ACC112 (cell line): ENCODE results near the gene LAMC3.

Experiments
- H2AFZ ChIP-seq: fragments of 200-600 bp; sonication (generic); one replicate; pipeline ENCODE4 v1.6.0; 2017; ENCODE audit warnings: antibody characterized with exemption, low read length; ENCODE audit not compliant: unreplicated experiment
- H3K27ac ChIP-seq: fragments of 200-600 bp; sonication (generic); 2 replicates; pipeline ENCODE4 v1.5.1; 2014; ENCODE audit warnings: low read depth, mild to moderate bottlenecking, antibody characterized with exemption, low read length, moderate library complexity
- H3K27me3 ChIP-seq: fragments of 200-600 bp; sonication (generic); 2 replicates; pipeline ENCODE4 v1.6.1; 2014; ENCODE audit warnings: mild to moderate bottlenecking, antibody characterized with exemption, low read length, moderate library complexity, mixed read lengths; ENCODE audit not compliant: insufficient read depth
- H3K36me3 ChIP-seq: fragments of 200-600 bp; sonication (generic); 2 replicates; pipeline ENCODE4 v1.6.1; 2016; ENCODE audit warnings: mild to moderate bottlenecking, antibody characterized with exemption, low read length, moderate library complexity, mixed read lengths; ENCODE audit not compliant: insufficient read depth
- H3K4me1 ChIP-seq: fragments of 200-600 bp; sonication (generic); one replicate; pipeline ENCODE4 v1.6.1; 2016; ENCODE audit warnings: low read length, mixed read lengths; ENCODE audit not compliant: insufficient read depth, unreplicated experiment, control insufficient read depth
- H3K4me3 ChIP-seq: fragments of 200-600 bp; sonication (generic); 2 replicates; pipeline ENCODE4 v1.5.1; 2014; ENCODE audit warnings: mild to moderate bottlenecking, low read depth, low read length
- H3K79me2 ChIP-seq: fragments of 200-600 bp; sonication (generic); one replicate; pipeline ENCODE4 v1.6.0; 2016; ENCODE audit warnings: low read length; ENCODE audit not compliant: control insufficient read depth, unreplicated experiment, insufficient read depth

LAMC3 gene

DNA sequence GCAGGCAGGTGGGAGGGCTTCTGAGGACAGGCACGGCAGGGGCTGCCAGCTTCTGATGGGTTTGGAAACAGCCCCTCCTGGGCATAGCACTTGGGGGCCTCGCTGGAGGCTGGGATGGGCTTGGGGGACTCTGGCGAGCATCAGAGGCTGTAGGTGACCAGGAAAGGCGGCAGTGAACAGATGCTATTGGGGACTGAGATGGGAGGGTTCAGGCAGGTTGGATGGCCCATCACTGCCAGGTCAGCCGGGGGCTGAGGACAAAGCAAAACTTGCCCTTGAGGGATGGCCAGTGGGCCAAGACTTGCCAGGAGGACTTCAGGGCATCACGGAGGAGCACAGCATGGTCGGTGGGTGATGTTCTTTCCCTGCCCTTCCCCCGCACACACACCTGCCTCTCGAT, 94.0 kb downstream of the LAMC3 start:
- H3K36me3 ChIP-seq: no peaks in the 10 kb centered on the region
- no peaks in the 10 kb centered on the region for H3K79me2 ChIP-seq
- no peak overlapping the region for H2AFZ ChIP-seq
- peaks cover 5% of the 10 kb centered on the region for H3K27me3 ChIP-seq
- H3K4me3 ChIP-seq: no peak overlapping the region
- H3K27ac ChIP-seq: no peak overlapping the region
- H3K4me1 ChIP-seq: peaks cover 3% of the 10 kb centered on the region

DNA sequence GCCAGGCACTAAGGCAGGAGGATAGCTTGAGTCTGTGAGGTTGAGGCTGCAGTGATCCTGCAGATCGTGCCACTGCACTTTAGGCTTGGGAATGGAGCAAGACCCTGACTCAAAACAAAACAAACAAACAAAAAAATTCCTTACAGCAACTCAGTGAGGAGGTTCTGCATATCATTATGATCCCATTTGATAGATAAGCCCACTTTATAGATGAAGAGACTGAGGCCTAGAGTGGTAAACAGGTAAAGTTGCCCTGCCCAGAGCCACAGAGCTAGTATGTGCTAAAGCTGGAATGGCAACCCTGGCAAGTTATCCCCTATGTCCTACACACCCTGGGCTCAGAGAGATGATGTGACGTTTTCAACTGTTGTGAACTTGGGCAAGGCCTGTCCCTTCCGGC, 94.6 kb downstream of the LAMC3 start:
- H3K36me3 ChIP-seq: no peaks in the 10 kb centered on the region
- H3K79me2 ChIP-seq: no peaks in the 10 kb centered on the region

DNA sequence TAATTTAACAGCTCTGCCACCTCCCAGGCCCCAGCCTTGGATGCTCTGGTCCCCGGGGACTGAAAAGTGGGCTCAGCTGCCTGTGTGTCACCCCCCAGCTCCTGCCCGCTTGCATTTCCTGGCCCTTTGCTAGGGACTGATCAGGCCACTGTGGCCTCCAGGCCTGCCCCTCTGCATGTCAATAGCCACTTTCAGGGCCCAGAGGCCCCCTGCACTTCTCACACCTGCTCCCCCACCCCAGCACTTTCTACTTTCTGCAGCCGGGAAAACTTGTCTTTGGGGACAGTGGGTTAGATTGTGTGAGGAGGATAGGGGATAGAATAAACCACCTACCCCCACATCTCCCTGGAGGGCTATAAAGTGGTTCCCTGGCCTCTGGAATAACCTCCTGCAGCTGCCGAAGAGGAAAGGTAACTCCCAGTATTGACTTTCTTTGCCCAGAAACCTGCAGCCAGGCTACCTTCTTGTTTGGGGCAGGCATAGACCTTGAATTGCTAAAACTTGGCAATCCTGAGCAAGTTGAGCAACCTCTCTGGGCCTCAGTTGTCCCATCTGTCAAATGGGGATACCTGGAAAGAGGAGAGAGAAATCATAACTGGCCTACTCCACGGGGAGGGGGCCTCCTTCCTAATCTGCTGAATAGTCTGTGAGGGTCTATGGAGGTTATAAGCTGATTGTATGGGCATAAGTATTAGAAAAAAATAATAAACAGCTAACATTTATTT, 95.2 kb downstream of the LAMC3 start:
- Histone ChIP-seq H3K79me2 (no peaks in the 10 kb centered on the region), H3K36me3 (no peaks in the 10 kb centered on the region), H3K4me1 (peaks cover 3% of the 10 kb centered on the region), H3K27ac (no peak overlapping the region), H2AFZ (no peak overlapping the region), H3K4me3 (no peak overlapping the region), H3K27me3 (no peaks in the 10 kb centered on the region)

More for the DNA sequence above, 94.6 kb downstream of the LAMC3 start:
- Histone ChIP-seq H3K4me3 (no peak overlapping the region), H3K27me3 (no peaks in the 10 kb centered on the region), H3K27ac (no peak overlapping the region), H2AFZ (no peak overlapping the region), H3K4me1 (peaks cover 3% of the 10 kb centered on the region)

DNA sequence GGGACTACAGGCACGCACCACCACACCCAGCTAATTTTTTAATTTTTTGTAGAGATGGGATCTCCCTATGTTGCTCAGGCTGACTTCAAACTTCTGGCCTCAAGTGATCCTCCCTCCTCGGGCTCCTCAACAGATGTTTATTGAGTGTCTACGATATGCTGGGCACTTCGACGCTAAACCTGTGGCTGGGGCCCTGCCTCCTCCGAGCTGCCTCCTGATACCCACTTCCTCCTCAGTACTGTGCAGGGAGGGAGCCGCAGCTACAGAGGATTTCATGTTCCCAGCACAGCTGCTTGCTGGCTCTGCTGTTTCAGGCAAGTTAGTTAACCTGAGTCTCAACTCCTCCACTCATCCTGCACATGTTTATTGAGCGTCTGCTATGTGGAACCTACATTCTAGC, 97.0 kb downstream of the LAMC3 start:
- no peaks in the 10 kb centered on the region for H3K79me2 ChIP-seq
- H2AFZ ChIP-seq: no peak overlapping the region
- no peak overlapping the region for H3K4me3 ChIP-seq
- H3K27me3 ChIP-seq: no peaks in the 10 kb centered on the region
- H3K4me1 ChIP-seq: peaks cover 3% of the 10 kb centered on the region
- no peaks in the 10 kb centered on the region for H3K36me3 ChIP-seq
- H3K27ac ChIP-seq: no peak overlapping the region

DNA sequence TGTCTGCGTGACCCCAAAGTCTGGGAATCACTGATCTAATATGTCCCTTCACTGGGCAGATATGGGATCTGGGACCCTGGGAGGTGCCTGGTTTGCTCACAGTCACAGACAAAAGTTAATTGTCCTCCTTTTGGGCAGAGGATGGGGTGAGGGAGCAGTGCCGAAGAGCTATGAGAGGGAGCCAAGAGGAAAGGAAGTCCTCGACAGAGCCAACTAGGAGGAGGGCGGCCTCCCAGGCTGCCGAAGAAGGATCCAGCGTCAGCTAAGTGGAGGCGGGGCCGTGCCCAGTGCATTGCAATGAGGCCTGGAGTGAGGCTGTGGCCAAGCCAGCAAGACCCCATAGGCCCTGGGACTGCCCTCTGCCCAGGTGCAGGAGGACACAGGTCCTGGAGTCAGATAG, 98.8 kb downstream of the LAMC3 start:
- Histone ChIP-seq H3K4me3 (no peak overlapping the region), H3K36me3 (no peaks in the 10 kb centered on the region), H3K27ac (no peak overlapping the region), H2AFZ (no peak overlapping the region), H3K79me2 (no peaks in the 10 kb centered on the region), H3K27me3 (no peaks in the 10 kb centered on the region), H3K4me1 (peaks cover 3% of the 10 kb centered on the region)

DNA sequence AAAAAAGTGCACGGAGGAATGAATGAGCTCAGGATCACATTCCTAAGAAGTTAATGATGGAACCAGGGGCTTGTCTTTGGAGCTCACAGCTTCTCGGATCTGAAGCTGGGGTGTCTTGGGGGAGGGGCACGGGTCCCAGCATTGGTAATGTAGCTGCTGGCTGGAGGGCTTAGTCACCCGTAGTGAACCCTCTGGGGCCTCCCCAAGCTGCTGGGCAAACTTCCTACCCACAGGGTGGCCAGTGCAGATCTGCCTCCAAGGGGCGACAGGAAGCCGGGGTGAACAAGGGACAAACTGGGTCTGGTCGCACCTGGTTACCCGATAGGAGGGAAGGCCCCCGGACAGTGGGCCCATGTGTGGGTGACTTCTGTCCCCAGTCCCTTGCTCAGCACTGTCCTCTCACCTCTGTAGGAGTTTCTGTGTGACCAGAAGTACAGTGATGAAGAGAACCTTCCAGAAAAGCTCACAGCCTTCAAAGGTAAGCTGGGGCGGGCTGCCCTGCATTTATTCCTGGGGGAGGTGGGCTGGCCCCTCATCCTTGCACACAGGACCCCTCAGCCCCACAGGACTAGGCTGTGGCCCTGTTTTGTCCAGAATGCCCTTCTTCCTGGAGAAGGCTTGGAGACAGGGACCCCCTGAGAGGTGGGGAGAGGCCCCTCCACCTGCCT, 102.3 kb downstream of the LAMC3 start:
- H3K79me2 ChIP-seq: no peaks in the 10 kb centered on the region
- no peaks in the 10 kb centered on the region for H3K36me3 ChIP-seq
- no peak overlapping the region for H3K4me3 ChIP-seq
- H2AFZ ChIP-seq: no peak overlapping the region
- H3K27ac ChIP-seq: no peak overlapping the region
- H3K4me1 ChIP-seq: peaks cover 3% of the 10 kb centered on the region
- no peaks in the 10 kb centered on the region for H3K27me3 ChIP-seq

DNA sequence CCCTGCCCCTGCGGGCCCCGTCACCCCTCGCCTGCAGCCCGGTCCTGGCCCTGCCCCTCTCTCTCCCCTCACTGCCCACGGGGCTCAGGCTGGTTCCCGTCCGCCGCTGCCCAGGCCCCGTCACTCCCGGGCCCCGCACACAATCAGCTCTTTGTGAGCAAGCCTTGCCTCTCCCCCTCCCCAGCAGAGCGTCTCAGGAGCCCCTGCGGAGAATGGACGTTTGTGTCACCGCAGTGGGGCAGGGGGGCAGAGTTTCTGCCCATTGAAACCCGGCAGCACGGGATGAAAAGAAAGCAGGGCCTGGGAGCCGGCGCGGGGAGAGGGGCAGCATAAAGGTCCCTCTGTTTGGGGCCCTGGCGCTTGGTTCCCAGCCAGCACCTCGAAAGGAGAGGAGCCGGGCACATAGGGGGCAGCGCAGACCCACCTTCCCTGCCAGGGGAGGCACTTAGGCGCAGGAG, 102.9 kb downstream of the LAMC3 start:
- H3K79me2 ChIP-seq: no peaks in the 10 kb centered on the region
- no peak overlapping the region for H3K4me3 ChIP-seq
- peaks cover 3% of the 10 kb centered on the region for H3K4me1 ChIP-seq
- H2AFZ ChIP-seq: no peak overlapping the region
- H3K36me3 ChIP-seq: no peaks in the 10 kb centered on the region
- H3K27me3 ChIP-seq: no peaks in the 10 kb centered on the region
- H3K27ac ChIP-seq: no peak overlapping the region

DNA sequence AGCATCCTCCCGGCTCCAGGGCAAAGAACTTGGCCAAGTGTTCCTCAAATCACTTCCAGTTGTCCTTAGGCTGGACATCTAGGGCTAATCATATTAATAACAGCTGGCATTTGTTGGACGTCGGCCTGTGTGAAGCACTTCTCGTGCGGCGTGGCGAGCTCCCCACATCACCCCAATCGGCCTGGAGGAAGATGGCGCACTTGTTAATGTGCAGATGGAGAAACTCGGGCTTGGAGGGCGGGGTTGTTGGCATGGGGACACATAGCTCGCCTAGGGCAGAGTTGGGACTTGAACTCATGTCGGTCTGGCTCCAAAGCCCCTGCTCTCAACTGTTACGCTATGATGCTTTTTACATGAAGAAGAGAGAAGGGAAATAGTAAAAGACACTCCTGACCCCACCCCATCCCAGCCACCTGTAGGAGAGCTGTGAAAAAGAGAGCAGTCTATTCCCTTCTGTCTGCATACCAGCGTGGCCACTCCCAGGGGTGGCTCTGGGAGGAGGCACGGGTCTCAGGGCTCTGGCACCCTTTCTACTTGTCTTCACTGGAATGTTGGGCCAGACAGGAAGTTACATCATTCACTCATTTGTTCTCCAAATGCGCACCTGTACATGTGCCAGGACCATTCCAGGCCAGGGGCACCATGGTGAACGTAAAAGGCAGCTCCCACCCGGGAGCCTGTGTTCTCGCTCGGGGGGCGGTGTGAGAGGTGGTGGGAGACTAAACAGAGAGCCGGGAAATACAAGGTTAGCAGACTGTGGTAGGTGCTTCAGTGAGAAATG, 103.6 kb downstream of the LAMC3 start:
- Histone ChIP-seq H3K4me1 (peaks cover 3% of the 10 kb centered on the region), H3K27ac (no peak overlapping the region), H3K27me3 (no peaks in the 10 kb centered on the region), H3K4me3 (no peak overlapping the region), H2AFZ (no peak overlapping the region), H3K79me2 (no peaks in the 10 kb centered on the region), H3K36me3 (no peaks in the 10 kb centered on the region)

DNA sequence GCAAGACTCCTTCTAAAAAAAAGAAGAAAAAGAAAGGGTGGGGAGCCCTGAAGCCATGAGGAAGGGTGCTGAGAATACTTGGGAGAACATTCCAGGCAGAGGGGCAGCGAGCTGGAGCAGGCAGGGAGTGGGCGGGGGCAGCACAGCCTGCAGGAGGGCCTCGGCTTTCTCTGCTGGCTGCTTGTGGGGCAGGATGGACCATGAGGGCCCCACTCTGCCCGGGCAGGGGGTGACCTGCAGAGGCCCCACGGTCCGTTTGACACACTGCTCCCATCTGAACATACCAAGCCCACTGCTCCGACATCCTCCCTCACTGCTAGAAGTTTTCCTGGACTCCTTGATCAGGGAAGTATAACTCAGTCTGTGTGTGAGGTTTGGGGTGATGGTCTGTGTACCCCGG, 104.7 kb downstream of the LAMC3 start:
- Histone ChIP-seq H3K4me1 (peaks cover 3% of the 10 kb centered on the region), H3K4me3 (no peak overlapping the region), H3K36me3 (no peaks in the 10 kb centered on the region), H3K79me2 (no peaks in the 10 kb centered on the region), H3K27me3 (no peaks in the 10 kb centered on the region), H3K27ac (no peak overlapping the region), H2AFZ (no peak overlapping the region)

DNA sequence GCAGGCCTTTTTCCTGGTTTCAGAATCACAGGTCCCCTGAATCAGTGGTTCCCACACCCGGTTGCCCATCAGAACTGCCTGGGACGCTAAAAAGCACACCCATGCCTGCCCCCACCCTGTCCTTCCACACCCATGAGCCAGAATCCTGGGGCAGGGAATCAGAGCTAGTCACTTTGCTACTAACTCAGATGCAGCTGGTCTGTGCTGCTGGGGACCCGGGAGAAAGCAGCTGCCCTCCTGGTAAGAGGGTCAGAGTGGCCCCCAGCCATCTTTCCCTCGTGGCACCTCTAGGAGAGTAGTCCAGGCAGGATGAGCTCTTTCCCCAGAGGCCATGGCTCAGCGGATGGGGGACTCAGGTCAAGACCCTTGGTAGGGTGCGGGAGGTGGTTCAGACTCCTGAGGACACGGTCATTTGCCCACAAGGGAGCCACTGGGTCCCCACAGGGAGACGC, 105.1 kb downstream of the LAMC3 start:
- Histone ChIP-seq H3K4me1 (peaks cover 3% of the 10 kb centered on the region), H3K36me3 (no peaks in the 10 kb centered on the region), H3K4me3 (no peak overlapping the region), H3K27me3 (no peaks in the 10 kb centered on the region), H3K27ac (no peak overlapping the region), H2AFZ (no peak overlapping the region), H3K79me2 (no peaks in the 10 kb centered on the region)
